HCT116 (cell line): ENCODE measurements around the gene HCRTR1. TPM values are rescaled to one million over a fixed set of nuclear protein-coding genes. Genes with fewer than 3 reads are reported as not detected.

ENCODE experiments used
- ATAC-seq: fragments of 200-7000 bp; cut with Tn5 transposase; 2 replicates; pipeline ENCODE4 v1.9.1; 2020; ENCODE audit warnings: mild to moderate bottlenecking, moderate library complexity
- BruUV-seq: library from RNA; stranded (reverse); fragments of 400-500 nt; replicated peaks from 2 replicates; lab custom pipeline; 2021; lab: Mats Ljungman, UMichigan
- CTCF ChIA-PET: fragments of 300-600 bp; sonication (Branson Sonifier 250); formaldehyde crosslinking; loops from one replicate; lab custom pipeline; 2021; ENCODE audit warnings: antibody characterized with exemption; lab: Charles Lee
- POLR2A ChIA-PET: fragments of 300-600, 350-600 bp; sonication (Branson Sonifier 250); formaldehyde crosslinking; loops from one replicate; lab custom pipeline; 2021; ENCODE audit warnings: antibody characterized with exemption; lab: Charles Lee
- RAD21 ChIA-PET, 2 experiments: fragments of 300-600 bp; sonication (Branson Sonifier 250); formaldehyde crosslinking; loops; one replicate each; lab custom pipeline; 2023; ENCODE audit warnings: low total read pairs in 2 of 2; ENCODE audit not compliant: uncharacterized antibody in 2 of 2, unreplicated experiment in 2 of 2, low non-redundant PET in 1 of 2; lab: Charles Lee
- DNase-seq: peaks from one replicate; pipeline ENCODE4 v3.0.0-alpha.2; 2010; ENCODE audit warnings: low read depth, low spot score
- H2AFZ ChIP-seq: fragments of 200-600 bp; shearing (Covaris generic), sonication (generic); 2 replicates; pipeline ENCODE4 v1.6.1; 2017; ENCODE audit warnings: low read depth, mixed run types, mixed read lengths, antibody characterized with exemption, low read length; ENCODE audit not compliant: poor library complexity, severe bottlenecking
- H3K27ac ChIP-seq: 2 replicates; pipeline ENCODE4 v1.5.1; 2012; ENCODE audit warnings: low read depth, low read length
- H3K27me3 ChIP-seq: fragments of 200-600 bp; sonication (generic); 2 replicates; pipeline ENCODE4 v1.6.1; 2016; ENCODE audit warnings: mixed run types, low read length, mixed read lengths; ENCODE audit not compliant: insufficient read depth
- H3K36me3 ChIP-seq, 2 experiments: fragments of 200-500 bp in 1 of 2; fragments of 200-600 bp in 1 of 2; sonication (Bioruptor generic) in 1 of 2; sonication (generic) in 1 of 2; 2 replicates each; pipeline versions ENCODE4 v1.5.1 to v1.6.1; 2014 to 2016; ENCODE audit warnings: low read length in 2 of 2, inconsistent platforms in 1 of 2, mixed read lengths in 1 of 2, mixed run types in 1 of 2; ENCODE audit not compliant: insufficient read depth in 2 of 2, control insufficient read depth in 1 of 2
- H3K4me1 ChIP-seq, 2 experiments: fragments of 200-600 bp in 1 of 2; sonication (generic) in 1 of 2; 2 replicates each; pipeline versions ENCODE4 v1.5.1 to v1.6.1; 2012 to 2017; ENCODE audit warnings: low read length in 2 of 2, inconsistent platforms in 1 of 2, mild to moderate bottlenecking in 1 of 2, mixed read lengths in 1 of 2, mixed run types in 1 of 2, moderate library complexity in 1 of 2; ENCODE audit not compliant: insufficient read depth in 2 of 2, control insufficient read depth in 1 of 2
- H3K4me2 ChIP-seq: fragments of 200-600 bp; sonication (generic); 2 replicates; pipeline ENCODE4 v1.6.1; 2017; ENCODE audit warnings: mixed run types, low read length, mixed read lengths
- H3K4me3 ChIP-seq, 2 experiments: fragments of 200-600 bp in 1 of 2; sonication (generic) in 1 of 2; replicated peaks in 1 of 2; 2 replicates each; pipeline ENCODE4 v1.5.1; 2011 to 2016; ENCODE audit warnings: low read length in 2 of 2, control low read depth in 1 of 2, low read depth in 1 of 2, mild to moderate bottlenecking in 1 of 2, mixed read lengths in 1 of 2, mixed run types in 1 of 2
- H3K79me2 ChIP-seq: fragments of 200-600 bp; sonication (generic); 2 replicates; pipeline ENCODE4 v1.6.1; 2017; ENCODE audit warnings: mild to moderate bottlenecking, mixed run types, low read length, moderate library complexity, mixed read lengths; ENCODE audit not compliant: insufficient read depth
- H3K9ac ChIP-seq: fragments of 200-600 bp; sonication (generic); 2 replicates; pipeline ENCODE4 v1.6.1; 2016; ENCODE audit warnings: low read length, mixed read lengths
- H3K9me2 ChIP-seq: fragments of 200-600 bp; sonication (generic), shearing (Covaris generic); 2 replicates; pipeline ENCODE4 v1.6.1; 2017; ENCODE audit warnings: mixed run types, mild to moderate bottlenecking, moderate library complexity; ENCODE audit not compliant: insufficient read depth
- H3K9me3 ChIP-seq, 2 experiments: fragments of 200-500 bp in 1 of 2; fragments of 200-600 bp in 1 of 2; sonication (Bioruptor generic) in 1 of 2; sonication (generic) in 1 of 2; 2 replicates each; pipeline ENCODE4 v1.6.1; 2014 to 2017; ENCODE audit warnings: low read length in 2 of 2, mixed read lengths in 2 of 2, inconsistent platforms in 1 of 2, low read depth in 1 of 2, mild to moderate bottlenecking in 1 of 2, mixed run types in 1 of 2, moderate library complexity in 1 of 2; ENCODE audit not compliant: control insufficient read depth in 1 of 2, insufficient read depth in 1 of 2
- H4K20me1 ChIP-seq: fragments of 200-600 bp; sonication (generic), shearing (Covaris generic); 2 replicates; pipeline ENCODE4 v1.6.1; 2017; ENCODE audit warnings: mixed run types, mild to moderate bottlenecking, moderate library complexity; ENCODE audit not compliant: insufficient read depth
- ATF3 ChIP-seq: IDR thresholded peaks from 2 replicates; pipeline ENCODE4 v1.6.1; 2012
- CEBPB ChIP-seq: IDR thresholded peaks from 2 replicates; pipeline ENCODE4 v1.6.1; 2012; ENCODE audit warnings: low read depth
- EZH2 ChIP-seq: fragments of 200-600 bp; sonication (generic); IDR thresholded peaks from 2 replicates; pipeline ENCODE4 v1.6.1; 2017; ENCODE audit warnings: antibody characterized with exemption, mixed run types
- FOSL1 ChIP-seq: IDR thresholded peaks from 2 replicates; pipeline ENCODE4 v1.6.1; 2012; ENCODE audit warnings: low read depth
- JUND ChIP-seq: IDR thresholded peaks from 2 replicates; pipeline ENCODE4 v1.6.1; 2012
- MAX ChIP-seq: IDR thresholded peaks from 2 replicates; pipeline ENCODE4 v1.6.1; 2012
- POLR2AphosphoS5 ChIP-seq: IDR thresholded peaks from 2 replicates; pipeline ENCODE4 v1.6.1; 2011; ENCODE audit warnings: mild to moderate bottlenecking, low read depth, low read length, moderate library complexity
- SP1 ChIP-seq: IDR thresholded peaks from 2 replicates; pipeline ENCODE4 v1.6.1; 2012; ENCODE audit warnings: low read depth
- TCF7L2 ChIP-seq: IDR thresholded peaks from 2 replicates; pipeline ENCODE4 v1.7.0; 2011; ENCODE audit warnings: borderline replicate concordance, inconsistent platforms; ENCODE audit not compliant: insufficient read depth, insufficient read length; ENCODE audit errors: extremely low read depth
- ZNF274 ChIP-seq: fragments of 200-500 bp; sonication (Bioruptor generic); IDR thresholded peaks from 2 replicates; pipeline ENCODE4 v1.6.1; 2014; ENCODE audit warnings: mild to moderate bottlenecking, low read depth, low read length, inconsistent platforms
- intact Hi-C: fragments of 100-400 bp; cut with micrococcal nuclease; formaldehyde crosslinking; loops from 2 replicates; pipeline ENCODE4 v1.10.0; 2022
- total RNA-seq: library from RNA; stranded (reverse); gene quantifications from one replicate; pipeline ENCODE4 v1.2.1, GENCODE V29; 2021; ENCODE audit not compliant: unreplicated experiment

The HCRTR1 gene
- total RNA-seq, 1 experiment from 2014 or later: not detected

GRCh38 chr1:31637915-31638673 is 20.6 kb downstream of the HCRTR1 start:
- CTCF ChIA-PET: no interaction called here
- intact Hi-C loops: no loop called here
- H3K9ac ChIP-seq: no peak overlapping the region
- ATAC-seq (no peak), DNase-seq (no peak)
- no peak overlapping the region for H3K4me2 ChIP-seq
- H3K79me2 ChIP-seq: peaks cover 70% of the 10 kb centered on the region
- TF ChIP-seq MAX (no peak), ATF3 (no peak), ZNF274 (no peak), JUND (no peak), SP1 (no peak), EZH2 (no peak), CEBPB (no peak), POLR2AphosphoS5 (no peak), FOSL1 (no peak), TCF7L2 (no peak)
- RAD21 ChIA-PET: no interaction called here
- H3K27ac ChIP-seq: no peak overlapping the region
- H3K9me3 ChIP-seq: no peaks in the 10 kb centered on the region
- peaks cover 0 to 8% of the 10 kb centered on the region in 2 experiments; a peak in 1 of 4 replicates for H3K36me3 ChIP-seq
- H4K20me1 ChIP-seq: no peaks in the 10 kb centered on the region
- H2AFZ ChIP-seq: no peak overlapping the region
- BruUV-seq: no TSS peak
- no peaks in the 10 kb centered on the region for H3K27me3 ChIP-seq
- H3K9me2 ChIP-seq: no peaks in the 10 kb centered on the region
- POLR2A ChIA-PET: no interaction called here
- no peak overlapping the region for H3K4me3 ChIP-seq
- peaks cover 2 to 9% of the 10 kb centered on the region in 2 experiments; a peak in 2 of 4 replicates for H3K4me1 ChIP-seq
